Measurements from ENCODE around the gene TYRO3. TPM values are rescaled to one million over a fixed set of nuclear protein-coding genes. Genes with fewer than 3 reads are reported as not detected.
"Not testable (repeated sequence)": the region's sequence is repeated elsewhere in the genome, so short reads cannot be mapped to it uniquely, and the experiment has no call there.

TYRO3 gene
- total RNA-seq, 1 donor from 2014 or later: 11.5 TPM

GRCh38 chr15:41584636-41585126, 25.7 kb downstream of the TYRO3 start:
- no peak overlapping the region for H3K27ac ChIP-seq (ENCODE audit: low read depth, low read length)
- H3K4me1 ChIP-seq (ENCODE audit: control insufficient read depth in 3 of 3, insufficient read depth in 3 of 3, low read length in 3 of 3): peaks cover 0 to 4% (median 0%) of the 10 kb centered on the region in 3 donors
- H3K9me3 ChIP-seq (ENCODE audit: control insufficient read depth in 3 of 3, low read length in 3 of 3): no peaks in the 10 kb centered on the region
- peak overlapping the region; percentile 60 to 79 (median 68) for H3K9ac ChIP-seq (ENCODE audit: low read depth in 1 of 3, low read length in 3 of 3)
- no peaks in the 10 kb centered on the region for H3K36me3 ChIP-seq (ENCODE audit: control insufficient read depth in 3 of 3, insufficient read depth in 3 of 3, low read length in 3 of 3)
- no peaks in the 10 kb centered on the region for H3K27me3 ChIP-seq (ENCODE audit: control insufficient read depth in 3 of 3, insufficient read depth in 3 of 3, low read length in 3 of 3)
- H3K4me3 ChIP-seq (ENCODE audit: low read length in 3 of 3): peak overlapping the region; percentile 30 to 72 (median 55)

- H3K9me3 ChIP-seq (ENCODE audit: control insufficient read depth in 3 of 3, low read length in 3 of 3): no peaks in the 10 kb centered on the region
These were observed 26.4 kb downstream of the TYRO3 start for GRCh38 chr15:41585127-41586047.

GRCh38 chr15:41586531-41587282, 27.7 kb downstream of the TYRO3 start:
- not testable (repeated sequence) for H3K4me1 ChIP-seq (ENCODE audit: control insufficient read depth in 3 of 3, insufficient read depth in 3 of 3, low read length in 3 of 3); H3K27me3 ChIP-seq (ENCODE audit: control insufficient read depth in 3 of 3, insufficient read depth in 3 of 3, low read length in 3 of 3); H3K36me3 ChIP-seq (ENCODE audit: control insufficient read depth in 3 of 3, insufficient read depth in 3 of 3, low read length in 3 of 3); H3K27ac ChIP-seq (ENCODE audit: low read depth, low read length); H3K9me3 ChIP-seq (ENCODE audit: control insufficient read depth in 3 of 3, low read length in 3 of 3); H3K9ac ChIP-seq (ENCODE audit: low read depth in 1 of 3, low read length in 3 of 3); H3K4me3 ChIP-seq (ENCODE audit: low read length in 3 of 3)

More at GRCh38 chr15:41585127-41586047, 26.4 kb downstream of the TYRO3 start:
- H3K9ac ChIP-seq (ENCODE audit: low read depth in 1 of 3, low read length in 3 of 3): peak overlapping the region; percentile 60 to 79 (median 68)
- peak overlapping the region; percentile 55 to 75 (median 72) for H3K4me3 ChIP-seq (ENCODE audit: low read length in 3 of 3)
- H3K4me1 ChIP-seq (ENCODE audit: control insufficient read depth in 3 of 3, insufficient read depth in 3 of 3, low read length in 3 of 3): peaks cover 0 to 4% (median 0%) of the 10 kb centered on the region in 3 donors
- H3K27ac ChIP-seq (ENCODE audit: low read depth, low read length): no peak overlapping the region
- H3K27me3 ChIP-seq (ENCODE audit: control insufficient read depth in 3 of 3, insufficient read depth in 3 of 3, low read length in 3 of 3): no peaks in the 10 kb centered on the region
- H3K36me3 ChIP-seq (ENCODE audit: control insufficient read depth in 3 of 3, insufficient read depth in 3 of 3, low read length in 3 of 3): no peaks in the 10 kb centered on the region

GRCh38 chr15:41589018-41589417, 30.0 kb downstream of the TYRO3 start:
- H3K9me3 ChIP-seq (ENCODE audit: control insufficient read depth in 3 of 3, low read length in 3 of 3); H3K4me1 ChIP-seq (ENCODE audit: control insufficient read depth in 3 of 3, insufficient read depth in 3 of 3, low read length in 3 of 3); H3K27ac ChIP-seq (ENCODE audit: low read depth, low read length); H3K4me3 ChIP-seq (ENCODE audit: low read length in 3 of 3); H3K36me3 ChIP-seq (ENCODE audit: control insufficient read depth in 3 of 3, insufficient read depth in 3 of 3, low read length in 3 of 3); H3K9ac ChIP-seq (ENCODE audit: low read depth in 1 of 3, low read length in 3 of 3); H3K27me3 ChIP-seq (ENCODE audit: control insufficient read depth in 3 of 3, insufficient read depth in 3 of 3, low read length in 3 of 3): not testable (repeated sequence)

GRCh38 chr15:41589571-41589970, 30.6 kb downstream of the TYRO3 start:
- not testable (repeated sequence) for H3K9ac ChIP-seq (ENCODE audit: low read depth in 1 of 3, low read length in 3 of 3); H3K27ac ChIP-seq (ENCODE audit: low read depth, low read length); H3K4me3 ChIP-seq (ENCODE audit: low read length in 3 of 3); H3K36me3 ChIP-seq (ENCODE audit: control insufficient read depth in 3 of 3, insufficient read depth in 3 of 3, low read length in 3 of 3); H3K27me3 ChIP-seq (ENCODE audit: control insufficient read depth in 3 of 3, insufficient read depth in 3 of 3, low read length in 3 of 3); H3K9me3 ChIP-seq (ENCODE audit: control insufficient read depth in 3 of 3, low read length in 3 of 3); H3K4me1 ChIP-seq (ENCODE audit: control insufficient read depth in 3 of 3, insufficient read depth in 3 of 3, low read length in 3 of 3)

GRCh38 chr15:41591217-41591616, 32.2 kb downstream of the TYRO3 start:
- not testable (repeated sequence) for H3K9ac ChIP-seq (ENCODE audit: low read depth in 1 of 3, low read length in 3 of 3); H3K4me3 ChIP-seq (ENCODE audit: low read length in 3 of 3); H3K27ac ChIP-seq (ENCODE audit: low read depth, low read length)

GRCh38 chr15:41592718-41593117, 33.7 kb downstream of the TYRO3 start:
- H3K27me3 ChIP-seq (ENCODE audit: control insufficient read depth in 3 of 3, insufficient read depth in 3 of 3, low read length in 3 of 3); H3K4me1 ChIP-seq (ENCODE audit: control insufficient read depth in 3 of 3, insufficient read depth in 3 of 3, low read length in 3 of 3); H3K9me3 ChIP-seq (ENCODE audit: control insufficient read depth in 3 of 3, low read length in 3 of 3); H3K36me3 ChIP-seq (ENCODE audit: control insufficient read depth in 3 of 3, insufficient read depth in 3 of 3, low read length in 3 of 3); H3K4me3 ChIP-seq (ENCODE audit: low read length in 3 of 3); H3K9ac ChIP-seq (ENCODE audit: low read depth in 1 of 3, low read length in 3 of 3); H3K27ac ChIP-seq (ENCODE audit: low read depth, low read length): not testable (repeated sequence)

More at GRCh38 chr15:41591217-41591616, 32.2 kb downstream of the TYRO3 start:
- H3K27me3 ChIP-seq (ENCODE audit: control insufficient read depth in 3 of 3, insufficient read depth in 3 of 3, low read length in 3 of 3); H3K9me3 ChIP-seq (ENCODE audit: control insufficient read depth in 3 of 3, low read length in 3 of 3); H3K4me1 ChIP-seq (ENCODE audit: control insufficient read depth in 3 of 3, insufficient read depth in 3 of 3, low read length in 3 of 3); H3K36me3 ChIP-seq (ENCODE audit: control insufficient read depth in 3 of 3, insufficient read depth in 3 of 3, low read length in 3 of 3): not testable (repeated sequence)

- Histone ChIP-seq H3K36me3 (ENCODE audit: control insufficient read depth in 3 of 3, insufficient read depth in 3 of 3, low read length in 3 of 3) (no peaks in the 10 kb centered on the region), H3K27me3 (ENCODE audit: control insufficient read depth in 3 of 3, insufficient read depth in 3 of 3, low read length in 3 of 3) (peaks cover 0 to 4% (median 0%) of the 10 kb centered on the region in 3 donors), H3K4me1 (ENCODE audit: control insufficient read depth in 3 of 3, insufficient read depth in 3 of 3, low read length in 3 of 3) (no peaks in the 10 kb centered on the region), H3K27ac (ENCODE audit: low read depth, low read length) (no peak overlapping the region), H3K9me3 (ENCODE audit: control insufficient read depth in 3 of 3, low read length in 3 of 3) (no peaks in the 10 kb centered on the region), H3K4me3 (ENCODE audit: low read length in 3 of 3) (no peak overlapping the region), H3K9ac (ENCODE audit: low read depth in 1 of 3, low read length in 3 of 3) (no peak overlapping the region)
These were observed 36.1 kb downstream of the TYRO3 start for GRCh38 chr15:41594801-41595746.

- Histone ChIP-seq H3K9me3 (ENCODE audit: control insufficient read depth in 3 of 3, low read length in 3 of 3) (no peaks in the 10 kb centered on the region), H3K36me3 (ENCODE audit: control insufficient read depth in 3 of 3, insufficient read depth in 3 of 3, low read length in 3 of 3) (no peaks in the 10 kb centered on the region), H3K27ac (ENCODE audit: low read depth, low read length) (no peak overlapping the region), H3K27me3 (ENCODE audit: control insufficient read depth in 3 of 3, insufficient read depth in 3 of 3, low read length in 3 of 3) (peaks cover 0 to 4% (median 0%) of the 10 kb centered on the region in 3 donors), H3K9ac (ENCODE audit: low read depth in 1 of 3, low read length in 3 of 3) (no peak overlapping the region), H3K4me3 (ENCODE audit: low read length in 3 of 3) (no peak overlapping the region), H3K4me1 (ENCODE audit: control insufficient read depth in 3 of 3, insufficient read depth in 3 of 3, low read length in 3 of 3) (no peaks in the 10 kb centered on the region)
These were observed 38.0 kb downstream of the TYRO3 start for GRCh38 chr15:41596972-41597371.
